CD4-positive, alpha-beta T cell treated with Interferon gamma for 1 hour (primary cell): Measurements from ENCODE around the gene NADK2.

Experiments used
- DNase-seq: peaks from one replicate; pipeline ENCODE4 v3.0.0-alpha.2; 2020

The NADK2 gene

DNA sequence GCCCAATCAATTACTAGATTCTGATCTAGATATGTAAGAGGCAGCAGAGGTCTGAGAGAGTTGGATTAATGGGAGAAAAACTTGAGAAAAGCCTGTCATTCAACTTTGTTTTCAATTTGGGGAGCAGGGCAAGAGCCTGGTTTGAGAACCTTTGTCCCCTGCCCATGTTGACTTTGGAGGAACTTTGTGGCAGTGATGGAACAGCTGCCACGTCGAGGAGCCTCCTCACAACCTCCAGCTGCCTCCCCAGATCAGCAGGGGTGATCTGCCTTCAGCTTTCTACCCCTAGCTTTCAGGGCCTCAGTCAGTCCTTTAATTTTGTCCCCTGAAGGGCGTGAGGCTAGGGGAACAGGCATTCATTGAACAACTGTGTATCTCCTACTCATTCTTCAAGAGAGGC lies 81.1 kb downstream of the NADK2 start:
- DNase-seq, result no peak

DNA sequence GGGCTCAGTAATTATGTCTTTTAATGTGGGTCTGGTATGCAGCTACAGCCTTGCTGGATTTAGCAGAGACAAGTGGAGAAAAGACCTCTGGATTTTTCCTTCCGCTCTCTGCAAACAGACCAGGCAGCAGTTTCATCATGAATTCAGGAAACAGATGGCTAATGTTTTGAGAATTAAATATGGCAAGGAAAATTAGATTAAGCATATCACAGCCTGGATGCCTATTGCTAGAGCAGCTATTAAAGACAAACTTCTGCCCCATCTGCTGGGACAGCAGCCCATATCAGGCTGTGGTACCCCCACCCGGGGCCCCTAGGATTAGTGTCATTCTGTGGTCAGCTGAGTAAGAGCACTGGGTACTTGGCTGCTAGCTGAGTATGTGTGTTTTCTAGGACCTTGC lies 83.6 kb downstream of the NADK2 start:
- no peak for DNase-seq

DNA sequence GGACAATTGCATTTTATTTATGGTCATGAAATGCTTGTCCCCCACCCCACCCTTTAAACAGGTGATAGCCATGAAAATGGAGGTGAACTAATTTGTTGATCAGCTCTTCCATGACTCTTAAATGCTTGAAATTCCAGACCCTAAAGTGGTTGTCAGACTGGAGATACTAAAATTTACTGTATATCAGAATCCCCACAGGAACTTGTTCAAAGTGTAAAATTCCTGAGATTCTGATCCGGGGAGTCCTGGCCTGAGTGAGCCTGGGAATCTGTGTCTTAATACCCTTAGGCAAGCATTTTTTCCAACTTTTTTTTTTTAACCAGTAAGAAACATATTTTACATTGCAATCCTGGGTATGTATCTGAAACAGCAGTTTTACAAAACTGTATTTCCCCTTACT lies 85.1 kb downstream of the NADK2 start:
- DNase-seq, result no peak

DNA sequence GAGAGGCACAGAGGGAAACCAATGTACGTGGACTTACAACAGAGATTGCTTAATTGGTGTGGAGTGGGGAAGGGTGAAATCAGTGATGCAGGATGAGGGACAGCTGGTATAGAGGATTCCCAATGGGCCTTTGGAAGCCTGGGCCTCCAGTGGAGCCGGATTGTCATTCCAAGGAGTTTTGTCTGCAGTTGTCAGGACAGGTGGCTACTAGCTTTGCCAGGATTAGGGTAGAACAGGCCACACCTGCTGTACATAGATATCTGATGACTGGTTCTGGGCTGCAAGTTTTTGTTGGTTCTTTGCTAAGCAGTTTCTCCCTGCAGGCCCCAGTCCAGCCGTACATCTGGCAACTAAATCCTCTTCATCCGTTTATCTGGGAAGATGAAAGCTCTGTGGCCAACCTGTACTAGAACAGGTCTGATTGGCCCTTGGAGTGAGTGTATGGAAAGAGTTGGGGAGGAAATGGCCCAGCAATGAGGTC lies 85.6 kb downstream of the NADK2 start:
- no peak for DNase-seq

DNA sequence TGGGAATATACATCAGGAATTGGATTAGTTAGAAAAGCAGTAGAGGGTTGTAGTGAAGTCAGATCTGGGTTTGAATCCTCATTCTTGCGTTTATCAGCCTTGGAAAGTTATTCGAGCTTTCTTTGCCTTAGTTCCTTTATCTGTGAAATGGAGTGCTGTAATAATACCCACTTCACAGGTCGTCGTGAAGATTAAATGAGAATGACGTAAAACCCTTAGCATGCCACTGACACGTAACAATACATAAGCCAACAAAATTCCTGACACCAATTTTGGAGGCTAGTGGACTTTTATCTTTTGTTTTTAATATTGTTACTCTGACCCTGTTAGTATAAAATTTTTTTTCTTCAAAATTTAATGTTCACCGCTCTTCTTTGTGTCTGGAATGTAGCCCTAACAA lies 86.4 kb downstream of the NADK2 start:
- no peak for DNase-seq

DNA sequence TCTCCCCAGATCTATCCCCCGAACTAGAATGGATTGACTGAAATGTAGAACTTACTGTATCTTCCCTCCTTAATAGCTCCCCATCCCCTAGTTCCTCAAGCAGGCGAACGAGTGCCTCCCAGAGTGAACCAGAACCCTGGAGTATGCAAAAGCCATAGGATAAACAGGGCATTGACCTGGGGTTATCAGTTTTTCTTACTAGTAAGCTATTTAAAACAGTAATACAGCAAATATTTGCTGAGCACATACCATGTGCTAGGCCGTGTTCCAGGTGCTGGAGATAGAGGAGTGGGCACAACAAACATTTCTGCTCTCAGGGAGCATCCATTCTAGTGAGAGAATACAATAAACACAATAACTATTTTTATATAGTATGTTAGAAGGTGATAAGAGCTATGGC lies 88.0 kb downstream of the NADK2 start:
- no peak for DNase-seq

DNA sequence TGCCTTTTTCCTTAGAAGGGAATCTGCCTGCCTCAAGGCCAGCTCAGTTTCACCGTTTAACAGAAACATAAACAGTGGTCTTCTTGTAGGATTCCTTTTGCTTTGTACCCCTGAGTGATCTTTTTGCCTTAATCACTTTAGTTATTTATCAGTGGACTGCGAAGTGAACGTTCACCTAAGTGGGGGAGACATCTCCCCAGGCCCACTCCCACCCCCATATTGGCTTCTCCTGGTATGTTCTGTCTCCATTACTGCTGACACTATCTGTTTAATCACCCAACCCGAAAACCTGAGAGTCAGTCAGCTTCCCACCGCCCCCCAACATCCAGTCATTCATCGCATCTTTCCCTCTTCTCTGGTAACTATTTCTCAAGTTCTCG lies 88.4 kb downstream of the NADK2 start:
- no peak for DNase-seq

DNA sequence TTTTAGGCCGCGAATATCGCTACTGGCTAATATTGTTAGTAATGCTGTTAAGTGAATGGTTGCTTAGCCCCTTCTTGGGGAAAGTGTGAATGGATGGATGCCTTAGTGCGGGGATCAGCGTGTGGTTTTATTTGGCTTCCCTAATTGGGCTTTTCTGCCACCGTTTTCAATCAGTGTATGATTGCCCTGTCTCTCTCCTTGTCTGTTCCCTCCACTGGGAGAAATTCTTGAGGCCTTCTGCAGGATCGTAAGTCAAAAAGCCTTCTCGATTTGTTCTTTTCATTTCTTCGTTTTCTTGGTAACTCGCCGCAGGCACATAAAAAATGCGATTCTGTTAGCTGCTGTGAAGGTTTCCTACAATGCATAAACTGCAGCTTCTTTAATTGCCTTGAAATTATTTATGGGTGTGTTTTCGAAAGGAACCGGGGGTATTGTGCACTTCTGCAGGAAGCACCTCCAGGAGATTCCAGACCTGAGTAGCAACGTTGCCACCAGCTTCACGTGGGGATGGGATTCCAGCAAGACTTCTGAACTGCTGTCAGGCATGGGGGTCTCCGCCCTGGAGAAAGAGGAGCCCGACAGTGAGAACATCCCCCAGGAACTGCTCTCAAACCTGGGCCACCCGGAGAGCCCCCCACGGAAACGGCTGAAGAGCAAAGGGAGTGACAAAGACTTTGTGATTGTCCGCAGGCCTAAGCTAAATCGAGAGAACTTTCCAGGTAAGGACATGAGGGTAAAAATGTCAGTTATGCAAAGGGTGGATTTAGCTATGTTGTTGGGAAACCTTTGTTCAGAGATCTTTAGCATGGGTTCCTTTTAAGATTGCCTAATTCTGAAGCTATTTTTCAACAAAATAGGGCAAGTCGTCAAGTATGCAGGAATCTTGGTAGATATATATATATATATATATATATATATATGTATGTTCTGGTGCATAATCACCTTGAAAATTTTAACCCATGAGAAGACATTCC lies 89.1 kb downstream of the NADK2 start:
- no peak for DNase-seq

DNA sequence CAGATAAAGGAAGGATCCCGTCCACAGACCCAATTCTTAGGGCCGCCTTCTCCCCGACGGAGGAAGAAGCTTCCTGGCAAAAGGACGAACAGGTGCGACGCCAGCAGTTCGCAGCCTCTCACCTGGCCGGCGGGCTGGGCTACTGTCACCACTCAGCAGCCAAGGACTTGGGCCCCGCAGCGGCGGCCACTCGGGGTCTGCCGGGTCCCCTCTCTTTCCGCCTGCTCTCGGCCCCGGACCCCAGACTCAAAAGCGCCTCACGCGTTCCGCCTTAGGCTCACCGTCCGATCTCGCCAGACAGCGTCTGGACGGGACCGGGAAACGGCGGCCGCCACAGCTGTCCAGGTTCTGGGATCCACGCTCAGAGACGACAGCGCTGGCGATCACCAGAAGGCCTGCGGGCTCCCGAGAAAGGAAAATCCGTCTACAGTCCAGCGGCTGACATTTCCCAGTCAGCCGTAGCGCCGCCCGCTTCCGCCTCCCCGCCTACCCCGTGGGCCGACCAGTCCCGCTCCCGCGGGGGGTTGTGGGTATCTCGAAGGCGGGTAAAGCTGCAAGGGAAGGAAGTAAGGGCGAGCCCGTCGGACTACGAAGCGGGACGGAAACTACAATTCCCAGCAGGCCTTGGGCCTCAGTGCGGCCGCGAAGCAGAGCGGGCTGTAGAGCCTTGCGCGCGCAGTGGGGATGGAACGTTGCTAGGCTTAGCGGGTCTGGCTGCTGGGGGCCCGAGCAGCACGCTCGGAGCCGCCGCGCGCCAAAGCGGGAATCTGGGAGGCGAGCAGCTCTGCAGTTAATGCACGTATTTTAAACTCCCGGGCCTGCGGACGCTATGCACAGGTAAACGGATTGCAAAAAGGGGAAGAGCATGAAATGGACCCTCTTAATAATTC lies 90.0 kb downstream of the NADK2 start, which contains the start of the genes LMBRD2 and SKP2:
LMBRD2 (minus strand) TSS at position 454 of the 890 bp plus-strand sequence. CDS start 8,538 bp downstream, outside the sequence.
SKP2 (plus strand) TSS at position 678 of the 890 bp plus-strand sequence; CDS start at position 830, 152 bp downstream.
- peak; percentile 96 for DNase-seq

DNA sequence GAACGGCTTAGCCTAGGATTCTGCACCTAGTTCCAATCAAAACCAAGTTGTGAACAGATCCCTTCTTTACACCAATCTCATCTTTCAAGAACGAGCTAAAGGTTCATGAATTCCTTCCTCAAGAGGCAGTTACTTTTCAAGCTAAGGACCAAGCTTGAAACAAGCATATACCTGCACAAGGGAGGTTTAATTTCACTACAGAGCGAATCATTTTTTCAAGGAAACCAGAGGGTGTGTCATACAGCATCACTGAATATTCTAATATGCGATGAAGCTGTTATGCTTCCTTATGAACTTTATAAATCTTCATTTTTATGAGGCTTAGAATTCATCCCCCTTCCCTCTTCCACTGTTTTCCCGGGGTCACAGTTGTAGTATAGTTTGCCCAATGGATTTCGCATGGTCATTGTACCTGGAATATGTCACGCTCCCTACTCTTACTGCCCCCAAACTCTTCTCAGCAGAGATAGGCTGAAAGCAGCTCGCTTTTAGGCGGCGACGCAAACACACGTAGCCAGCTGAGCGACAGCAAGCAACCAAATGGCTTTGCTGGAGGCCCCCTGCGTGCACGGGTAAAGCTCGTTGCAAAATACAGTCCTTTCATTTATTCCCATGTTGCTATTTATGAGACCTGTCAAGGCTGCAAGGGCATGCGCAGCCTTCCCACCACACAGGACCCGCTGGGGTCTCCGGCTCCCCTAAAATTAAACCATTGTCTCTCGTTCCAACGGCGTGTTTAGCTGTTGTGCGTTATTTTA lies 90.9 kb downstream of the NADK2 start:
- no peak for DNase-seq

DNA sequence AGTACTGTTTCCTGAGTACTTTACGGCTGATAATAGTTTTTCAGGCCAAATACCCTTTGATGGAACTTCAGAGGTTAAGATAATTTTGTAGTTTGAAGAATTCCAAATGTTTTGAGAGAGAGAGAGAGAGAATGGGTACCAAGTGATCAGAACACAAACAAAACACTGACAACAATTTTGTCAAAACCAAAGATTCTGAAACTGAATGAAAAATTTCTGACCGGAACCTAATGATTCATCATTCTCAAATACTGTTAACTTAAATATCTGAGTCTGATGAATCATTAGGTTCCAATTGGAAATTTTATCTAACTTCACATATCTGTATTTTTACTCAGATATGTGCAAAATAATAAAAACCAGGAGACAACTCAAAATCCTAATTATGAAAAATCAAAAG lies 94.0 kb downstream of the NADK2 start:
- DNase-seq, result no peak

DNA sequence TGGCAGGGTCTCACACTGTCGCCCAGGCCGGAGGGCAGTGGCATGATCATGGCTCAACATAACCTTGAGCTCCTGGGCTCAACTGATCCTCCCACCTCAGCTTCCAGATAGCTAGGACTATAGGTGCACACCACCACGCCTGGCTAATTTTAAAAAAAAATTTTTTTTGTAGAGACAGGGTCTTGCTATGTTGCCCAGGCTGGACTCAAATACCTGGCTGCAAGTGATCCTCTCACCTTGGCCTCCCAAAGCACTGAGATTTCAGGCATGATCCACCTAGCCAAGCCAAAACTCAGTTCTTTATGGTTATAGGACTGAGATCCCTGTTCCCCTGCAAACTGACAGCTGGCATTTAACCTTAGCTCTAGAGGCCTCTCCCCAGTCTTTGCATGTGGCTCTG lies 95.3 kb downstream of the NADK2 start:
- no peak for DNase-seq

DNA sequence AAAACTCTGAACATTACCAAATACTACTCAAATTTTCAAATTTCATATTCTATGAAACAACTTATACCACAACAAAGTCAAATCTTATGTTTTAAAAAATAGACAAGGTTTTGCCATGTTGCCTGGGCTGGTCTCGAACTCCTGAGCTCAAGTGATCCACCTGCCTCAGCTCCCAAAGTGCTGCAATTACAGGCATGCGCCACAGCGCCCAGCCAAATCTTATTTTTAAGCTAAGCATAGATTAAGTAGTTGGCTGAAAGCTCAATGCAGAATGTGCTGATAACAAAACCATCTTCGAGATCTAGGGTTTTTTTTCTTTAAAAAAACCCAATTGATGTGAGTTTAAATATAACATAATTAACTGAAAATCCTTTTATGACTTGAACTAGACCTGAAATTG lies 96.4 kb downstream of the NADK2 start:
- no peak for DNase-seq
